CD4-positive, alpha-beta memory T cell (primary cell): ENCODE results near the gene ITGA6. TPM values are rescaled to one million over a fixed set of nuclear protein-coding genes. Genes with fewer than 3 reads are reported as not detected.

Experiments used
- CTCF ChIA-PET: fragments of 350-600 bp; sonication (Branson Sonifier 250); formaldehyde crosslinking; loops from one replicate; lab custom pipeline; 2021; ENCODE audit warnings: inconsistent platforms; ENCODE audit not compliant: partially characterized antibody; lab: Charles Lee
- POLR2A ChIA-PET: fragments of 350-600 bp; sonication (Branson Sonifier 250); formaldehyde crosslinking; loops from one replicate; lab custom pipeline; 2021; ENCODE audit not compliant: partially characterized antibody; lab: Charles Lee
- DNase-seq, 5 donors: peaks; one replicate each; pipeline versions ENCODE4 v3.0.0 to v3.0.0-alpha.2; 2020 to 2022; ENCODE audit warnings: mixed read lengths in 1 of 5
- H3K27ac ChIP-seq: one replicate; pipeline ENCODE4 v1.7.0; 2013; ENCODE audit warnings: low read depth, low read length
- H3K27me3 ChIP-seq: 2 replicates; pipeline ENCODE4 v1.7.0; 2013; ENCODE audit warnings: mild to moderate bottlenecking, low read length, moderate library complexity; ENCODE audit not compliant: insufficient read depth
- H3K36me3 ChIP-seq: 2 replicates; pipeline ENCODE4 v1.7.0; 2013; ENCODE audit warnings: mild to moderate bottlenecking, low read length, moderate library complexity; ENCODE audit not compliant: insufficient read depth
- H3K4me1 ChIP-seq: 2 replicates; pipeline ENCODE4 v1.7.0; 2013; ENCODE audit warnings: mild to moderate bottlenecking, low read length, moderate library complexity; ENCODE audit not compliant: insufficient read depth
- H3K4me3 ChIP-seq, 2 donors: one replicate each; pipeline ENCODE4 v1.7.0; 2013; ENCODE audit warnings: low read length in 2 of 2, mild to moderate bottlenecking in 1 of 2
- H3K9me3 ChIP-seq, 2 donors: one replicate each; pipeline ENCODE4 v1.7.0; 2013; ENCODE audit warnings: low read length in 2 of 2, control low read depth in 1 of 2; ENCODE audit not compliant: control insufficient read depth in 1 of 2
- H3K27ac Mint-ChIP-seq, 7 donors: one replicate each; pipeline ENCODE4 v1.8.0; 2020 to 2021; ENCODE audit warnings: mixed read lengths in 7 of 7, mild to moderate bottlenecking in 6 of 7, inconsistent platforms in 3 of 7, moderate library complexity in 3 of 7
- H3K27me3 Mint-ChIP-seq, 2 donors: one replicate each; pipeline ENCODE4 v1.8.0; 2020 to 2021; ENCODE audit warnings: mixed read lengths in 2 of 2
- H3K36me3 Mint-ChIP-seq, 2 donors: one replicate each; pipeline ENCODE4 v1.8.0; 2020 to 2021; ENCODE audit warnings: mixed read lengths in 2 of 2, inconsistent platforms in 1 of 2, mild to moderate bottlenecking in 1 of 2
- H3K4me1 Mint-ChIP-seq, 4 donors: one replicate each; pipeline ENCODE4 v1.8.0; 2020 to 2021; ENCODE audit warnings: mixed read lengths in 4 of 4, mild to moderate bottlenecking in 1 of 4
- H3K4me3 Mint-ChIP-seq, 8 donors: one replicate each; pipeline ENCODE4 v1.8.0; 2020 to 2021; ENCODE audit warnings: mixed read lengths in 8 of 8, mild to moderate bottlenecking in 7 of 8, moderate library complexity in 6 of 8, inconsistent platforms in 3 of 8
- H3K9me3 Mint-ChIP-seq, 8 donors: one replicate each; pipeline ENCODE4 v1.8.0; 2020 to 2021; ENCODE audit warnings: mixed read lengths in 8 of 8, mild to moderate bottlenecking in 5 of 8, inconsistent platforms in 3 of 8, moderate library complexity in 1 of 8
- intact Hi-C: fragments of 100-400 bp; cut with micrococcal nuclease; formaldehyde crosslinking; loops from one replicate; pipeline ENCODE4 v1.15.1; 2023
- polyA plus RNA-seq, 2 donors: library from polyadenylated mRNA; unstranded; fragments of 300-500 nt; fragmentation: Illumina TruSeq; gene quantifications; one replicate each; pipeline ENCODE4 v1.2.3, GENCODE V29; 2021
- total RNA-seq, 2 experiments: library from RNA; stranded (reverse); gene quantifications; one replicate each; pipeline ENCODE4 v1.2.3, GENCODE V29; 2021

Gene ITGA6
- total and polyA plus RNA-seq, 4 experiments from 2014 or later = 58.3 to 73.6 (median 66.5) TPM

- H3K27ac Mint-ChIP-seq = peak overlapping the region in 5 of 7 donors; percentile 2 to 77 (median 52)
- Histone ChIP-seq H3K9me3 (no peaks in the 10 kb centered on the region), H3K4me3 (no peak overlapping the region), H3K27me3 (no peaks in the 10 kb centered on the region), H3K36me3 (no peaks in the 10 kb centered on the region), H3K4me1 (peaks cover 75% of the 10 kb centered on the region), H3K27ac (no peak overlapping the region)
- H3K4me3 Mint-ChIP-seq = peak overlapping the region in 1 of 8 donors; percentile 46
- H3K4me1 Mint-ChIP-seq = peaks cover 57 to 87% (median 72%) of the 10 kb centered on the region in 4 donors
- intact Hi-C loops = no loop called here
- H3K9me3 Mint-ChIP-seq = no peaks in the 10 kb centered on the region
- no peak for DNase-seq
- ChIA-PET CTCF (interaction anchor here (15.1 kb wide), 1 partner anchor 18 kb away, joined by 1033 read pairs; the partner anchor contains the start of gene ITGA6), POLR2A (interaction anchor here (1.4 to 12.8 kb wide), 3 partner anchors 8 to 25 kb away, joined by 5 to 449 read pairs (median 23); partner anchors contain the start of gene ITGA6)
- peaks cover 19 to 31% of the 10 kb centered on the region in 2 donors for H3K36me3 Mint-ChIP-seq
- H3K27me3 Mint-ChIP-seq = no peaks in the 10 kb centered on the region
Observed at GRCh38 chr2:172455121-172455515, 27.7 kb downstream of the ITGA6 start.

- peaks cover 62 to 91% (median 77%) of the 10 kb centered on the region in 4 donors for H3K4me1 Mint-ChIP-seq
- no peak overlapping the region for H3K4me3 Mint-ChIP-seq
- Histone ChIP-seq H3K36me3 (no peaks in the 10 kb centered on the region), H3K9me3 (no peaks in the 10 kb centered on the region), H3K4me1 (peaks cover 81% of the 10 kb centered on the region), H3K27me3 (no peaks in the 10 kb centered on the region), H3K4me3 (no peak overlapping the region), H3K27ac (no peak overlapping the region)
- H3K27me3 Mint-ChIP-seq = no peaks in the 10 kb centered on the region
- no peak for DNase-seq
- no peaks in the 10 kb centered on the region for H3K9me3 Mint-ChIP-seq
- peak overlapping the region in 6 of 7 donors; percentile 47 to 90 (median 68) for H3K27ac Mint-ChIP-seq
- H3K36me3 Mint-ChIP-seq = peaks cover 17 to 28% of the 10 kb centered on the region in 2 donors
- ChIA-PET POLR2A (interaction anchor here (0.5 to 12.8 kb wide), 4 partner anchors 9 to 58 kb away, joined by 3 to 449 read pairs (median 14); partner anchors contain the start of gene ITGA6), CTCF (interaction anchor here (15.1 kb wide), 1 partner anchor 19 kb away, joined by 1033 read pairs; the partner anchor contains the start of gene ITGA6)
- intact Hi-C loops = no loop called here
Observed at GRCh38 chr2:172456002-172456401, 28.6 kb downstream of the ITGA6 start.

GRCh38 chr2:172457536-172457935, 30.1 kb downstream of the ITGA6 start:
- no peaks in the 10 kb centered on the region for H3K27me3 Mint-ChIP-seq
- H3K36me3 ChIP-seq = no peaks in the 10 kb centered on the region
- peak overlapping the region; percentile 68 to 91 (median 84) for H3K27ac Mint-ChIP-seq
- H3K4me3 ChIP-seq = no peak overlapping the region
- no peak for DNase-seq
- peaks cover 68 to 92% (median 80%) of the 10 kb centered on the region in 4 donors for H3K4me1 Mint-ChIP-seq
- intact Hi-C loops = no loop called here
- no peaks in the 10 kb centered on the region for H3K9me3 ChIP-seq
- CTCF ChIA-PET = interaction anchor here (1.4 to 15.1 kb wide), 2 partner anchors 20 to 286 kb away, joined by 3 to 1033 read pairs; partner anchors contain the start of gene ITGA6
- H3K36me3 Mint-ChIP-seq = peaks cover 8 to 20% of the 10 kb centered on the region in 2 donors
- peak overlapping the region in 3 of 8 donors; percentile 31 to 51 (median 41) for H3K4me3 Mint-ChIP-seq
- peaks cover 88% of the 10 kb centered on the region for H3K4me1 ChIP-seq
- H3K27me3 ChIP-seq = no peaks in the 10 kb centered on the region
- POLR2A ChIA-PET = interaction anchor here (0.6 to 12.8 kb wide), 3 partner anchors 9 to 27 kb away, joined by 3 to 449 read pairs (median 23); partner anchors contain the start of gene ITGA6
- H3K27ac ChIP-seq = no peak overlapping the region
- H3K9me3 Mint-ChIP-seq = no peaks in the 10 kb centered on the region

- H3K4me3 Mint-ChIP-seq = peak overlapping the region in 5 of 8 donors; percentile 2 to 93 (median 47)
- POLR2A ChIA-PET = interaction anchor here (1.1 to 12.8 kb wide), 3 partner anchors 18 to 119 kb away, joined by 3 to 449 read pairs (median 5); partner anchors contain the start of gene ITGA6
- no peak overlapping the region for H3K27ac ChIP-seq
Observed at GRCh38 chr2:172458561-172459124, 31.3 kb downstream of the ITGA6 start.

GRCh38 chr2:172460780-172461201, 33.4 kb downstream of the ITGA6 start:
- ChIA-PET POLR2A (interaction anchor here (0.6 to 12.8 kb wide), 10 partner anchors 14 to 887 kb away, joined by 3 to 449 read pairs (median 15); partner anchors contain the start of genes ITGA6 and PDK1), CTCF (interaction anchor here (0.7 to 15.1 kb wide), 25 partner anchors 12 to 769 kb away, joined by 3 to 1033 read pairs (median 10); partner anchors contain the start of genes DLX2 and ITGA6)
- DNase-seq = peak in 1 of 5 donors; percentile 21
- Histone ChIP-seq H3K4me1 (peaks cover 96% of the 10 kb centered on the region), H3K27me3 (no peaks in the 10 kb centered on the region), H3K4me3 (no peak overlapping the region), H3K27ac (no peak overlapping the region), H3K36me3 (no peaks in the 10 kb centered on the region), H3K9me3 (no peaks in the 10 kb centered on the region)
- Mint-ChIP-seq H3K27ac (peak overlapping the region; percentile 70 to 97 (median 90)), H3K27me3 (no peaks in the 10 kb centered on the region), H3K36me3 (peaks cover 3 to 7% of the 10 kb centered on the region in 2 donors), H3K4me3 (peak overlapping the region; percentile 61 to 94 (median 87)), H3K4me1 (peaks cover 77 to 93% (median 85%) of the 10 kb centered on the region in 4 donors), H3K9me3 (no peaks in the 10 kb centered on the region)
- intact Hi-C loops = loop anchor here (5.0 to 10.0 kb wide), 4 partner anchors 252 to 773 kb away; partner anchors contain the start of genes DYNC1I2 and HAT1

More at GRCh38 chr2:172458561-172459124, 31.3 kb downstream of the ITGA6 start:
- CTCF ChIA-PET = interaction anchor here (1.4 to 15.1 kb wide), 2 partner anchors 21 to 287 kb away, joined by 3 to 1033 read pairs; partner anchors contain the start of gene ITGA6
- intact Hi-C loops = no loop called here
- Mint-ChIP-seq H3K9me3 (no peaks in the 10 kb centered on the region), H3K36me3 (peaks cover 4 to 14% of the 10 kb centered on the region in 2 donors), H3K27ac (peak overlapping the region; percentile 67 to 91 (median 84)), H3K27me3 (no peaks in the 10 kb centered on the region), H3K4me1 (peaks cover 73 to 93% (median 83%) of the 10 kb centered on the region in 4 donors)
- no peak for DNase-seq
- Histone ChIP-seq H3K4me3 (no peak overlapping the region), H3K27me3 (no peaks in the 10 kb centered on the region), H3K4me1 (peaks cover 93% of the 10 kb centered on the region), H3K9me3 (no peaks in the 10 kb centered on the region), H3K36me3 (no peaks in the 10 kb centered on the region)

- H3K9me3 Mint-ChIP-seq = no peaks in the 10 kb centered on the region
- peak overlapping the region; percentile 85 to 94 (median 87) for H3K4me3 Mint-ChIP-seq
- POLR2A ChIA-PET = interaction anchor here (0.6 to 12.8 kb wide), 26 partner anchors 9 to 1532 kb away, joined by 3 to 449 read pairs (median 4); partner anchors contain the start of genes DLX2, HAT1, ITGA6 and METAP1D
- peak; percentile 73 to 78 (median 73) for DNase-seq
- no peaks in the 10 kb centered on the region for H3K27me3 Mint-ChIP-seq
- Histone ChIP-seq H3K36me3 (no peaks in the 10 kb centered on the region), H3K4me1 (peaks cover 90% of the 10 kb centered on the region), H3K9me3 (no peaks in the 10 kb centered on the region), H3K27me3 (no peaks in the 10 kb centered on the region), H3K4me3 (peak overlapping the region; percentile 34 to 48), H3K27ac (peak overlapping the region; percentile 50)
- peaks cover 74 to 93% (median 82%) of the 10 kb centered on the region in 4 donors for H3K4me1 Mint-ChIP-seq
- CTCF ChIA-PET = interaction anchor here (0.7 to 15.1 kb wide), 85 partner anchors 11 to 863 kb away, joined by 3 to 1033 read pairs (median 4); partner anchors contain the start of genes DLX2, HAT1 and ITGA6
- peaks cover 10 to 11% of the 10 kb centered on the region in 2 donors for H3K36me3 Mint-ChIP-seq
- intact Hi-C loops = loop anchor here (1.0 to 10.0 kb wide), 8 partner anchors 33 to 774 kb away; partner anchors contain the start of genes DLX2, DYNC1I2 and HAT1
- H3K27ac Mint-ChIP-seq = peak overlapping the region; percentile 83 to 97 (median 90)
Observed at GRCh38 chr2:172461591-172462372, 34.4 kb downstream of the ITGA6 start.
